Thymus (tissue), 11 donors: ENCODE measurements around the gene UBQLN1. TPM values are rescaled to one million over a fixed set of nuclear protein-coding genes. Genes with fewer than 3 reads are reported as not detected.
"Not testable (repeated sequence)": the region's sequence is repeated elsewhere in the genome, so short reads cannot be mapped to it uniquely, and the experiment has no call there.

ENCODE experiments used
- DNase-seq, 9 donors: peaks; one replicate each; pipeline ENCODE4 v3.0.0-alpha.2; 2013; ENCODE audit warnings: low spot score in 9 of 9, low read depth in 6 of 9, missing footprints in 1 of 9
- H3K27ac ChIP-seq, 2 donors: one replicate each; pipeline ENCODE4 v1.5.1; 2013; ENCODE audit warnings: control low read depth in 1 of 2, low read depth in 1 of 2, low read length in 1 of 2, mild to moderate bottlenecking in 1 of 2, moderate library complexity in 1 of 2
- H3K27me3 ChIP-seq, 2 donors: one replicate each; pipeline ENCODE4 v1.5.1; 2013; ENCODE audit warnings: low read length in 1 of 2; ENCODE audit not compliant: control insufficient read depth in 2 of 2, insufficient read depth in 1 of 2
- H3K36me3 ChIP-seq, 2 donors: one replicate each; pipeline ENCODE4 v1.5.1; 2013; ENCODE audit warnings: low read length in 1 of 2, mild to moderate bottlenecking in 1 of 2, moderate library complexity in 1 of 2; ENCODE audit not compliant: control insufficient read depth in 2 of 2, insufficient read depth in 2 of 2
- H3K4me1 ChIP-seq, 2 donors: one replicate each; pipeline ENCODE4 v1.5.1; 2013; ENCODE audit warnings: low read length in 2 of 2; ENCODE audit not compliant: control insufficient read depth in 2 of 2, insufficient read depth in 2 of 2
- H3K4me3 ChIP-seq, 2 donors: one replicate each; pipeline ENCODE4 v1.5.1; 2013; ENCODE audit warnings: low read length in 2 of 2, control low read depth in 1 of 2, mild to moderate bottlenecking in 1 of 2
- H3K9me3 ChIP-seq, 2 donors: one replicate each; pipeline ENCODE4 v1.5.1; 2013; ENCODE audit warnings: low read length in 1 of 2, mild to moderate bottlenecking in 1 of 2; ENCODE audit not compliant: control insufficient read depth in 2 of 2, insufficient read depth in 1 of 2
- WGBS: extraction: QIAGEN DNeasy Blood & Tissue Kit; methylation state at CpG from one replicate; pipeline ENCODE4 v1.1.7; 2013; 5-methylcytosine and 5-hydroxymethylcytosine counted together
- polyA plus RNA-seq: library from polyadenylated mRNA; stranded (reverse); fragments of 200-250 nt; gene quantifications from one replicate; pipeline ENCODE4 v1.2.3, GENCODE V29; 2013
- total RNA-seq: library from RNA; stranded (reverse); fragments of 120-200 nt; gene quantifications from one replicate; pipeline ENCODE4 v1.2.4, GENCODE V29; 2013
- donor health status: healthy.

The UBQLN1 gene
- total and polyA plus RNA-seq, 2 donors = 52.0 to 80.6 TPM

DNA sequence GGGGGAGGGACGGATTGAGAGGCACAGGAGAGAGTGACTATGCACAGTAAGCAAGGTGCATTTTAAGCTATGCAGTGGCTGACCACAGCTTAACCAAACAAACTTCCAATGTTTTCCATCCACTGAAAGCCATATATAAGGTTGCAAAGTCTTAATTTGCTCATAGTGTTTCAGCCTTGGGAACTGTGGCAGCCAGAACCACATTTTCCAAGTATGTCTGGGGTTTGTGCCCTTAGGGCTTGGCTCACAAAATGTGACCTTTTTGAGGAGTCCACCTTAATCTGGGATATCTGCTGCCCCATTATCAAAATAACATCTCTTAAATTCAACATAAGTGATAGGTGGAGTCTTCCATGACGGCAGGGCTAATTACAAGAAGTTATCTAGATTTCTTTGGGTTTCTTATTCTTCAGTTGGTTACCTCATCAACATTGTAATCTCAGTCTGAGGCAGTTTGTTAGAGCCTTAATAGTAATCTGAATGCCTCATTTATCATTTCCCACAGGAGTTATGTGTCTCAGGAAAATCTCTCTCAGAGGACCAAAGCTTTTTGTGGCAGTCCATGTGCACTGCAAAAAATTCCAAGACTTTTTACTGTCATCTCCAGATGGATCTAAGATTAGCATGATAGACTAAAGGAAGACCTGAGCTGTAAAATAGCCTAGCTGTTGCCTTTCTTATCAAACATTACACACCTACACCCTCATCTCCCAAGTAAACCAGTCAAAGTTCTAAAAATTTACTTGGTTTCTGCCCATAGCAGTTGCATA, 15.2 kb upstream of the UBQLN1 start:
- no peaks in the 10 kb centered on the region for H3K27me3 ChIP-seq
- no peaks in the 10 kb centered on the region for H3K4me1 ChIP-seq
- 97% methylated on average over 2 of the region's 2 CpGs for WGBS
- no peaks in the 10 kb centered on the region for H3K9me3 ChIP-seq
- no peak overlapping the region for H3K27ac ChIP-seq
- H3K36me3 ChIP-seq = no peaks in the 10 kb centered on the region
- no peak overlapping the region for H3K4me3 ChIP-seq
- DNase-seq = no peak

DNA sequence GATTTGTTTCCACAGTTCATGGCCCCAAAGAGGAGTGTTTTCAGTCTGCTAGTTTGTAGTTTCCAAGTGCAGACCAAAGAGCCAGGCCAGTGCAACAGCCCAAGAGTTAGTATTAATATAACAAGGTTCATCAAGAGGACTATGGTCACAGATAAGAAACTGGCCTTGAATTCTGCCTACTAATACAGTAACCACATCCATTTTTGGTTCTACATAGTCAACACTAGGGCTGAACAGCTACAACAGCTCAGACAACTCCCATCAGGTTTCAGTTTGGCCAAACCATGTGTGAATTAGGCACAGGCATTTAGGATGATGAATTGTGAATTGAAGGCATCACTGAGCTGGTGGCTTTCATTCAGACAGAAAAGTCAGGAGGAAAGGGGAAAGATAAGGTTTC, 13.8 kb upstream of the UBQLN1 start:
- no peaks in the 10 kb centered on the region for H3K36me3 ChIP-seq
- H3K4me1 ChIP-seq = no peaks in the 10 kb centered on the region
- no peak overlapping the region for H3K27ac ChIP-seq

DNA sequence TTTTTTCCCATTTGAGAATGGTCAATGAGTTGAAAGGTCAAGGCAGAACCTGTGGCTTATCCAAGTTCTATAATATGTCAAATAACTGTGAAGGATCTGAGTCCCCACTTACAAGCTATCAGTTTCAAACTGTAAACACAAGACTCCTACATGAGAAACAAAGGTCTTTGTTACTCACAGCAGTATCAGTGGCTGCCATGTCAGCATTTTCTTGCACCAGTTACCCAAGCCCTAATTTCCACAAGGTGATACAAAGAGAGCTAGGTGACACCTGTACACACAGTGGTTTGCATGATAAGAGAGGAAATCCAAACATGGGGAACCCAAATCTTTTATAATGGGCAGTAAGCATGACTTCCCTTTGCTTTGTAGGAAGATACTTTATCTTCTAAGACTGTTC, 8.0 kb upstream of the UBQLN1 start:
- no peak overlapping the region for H3K4me3 ChIP-seq
- no peak for DNase-seq

More for the DNA sequence above, 13.8 kb upstream of the UBQLN1 start:
- no peaks in the 10 kb centered on the region for H3K9me3 ChIP-seq
- DNase-seq = no peak
- H3K4me3 ChIP-seq = no peak overlapping the region
- H3K27me3 ChIP-seq = no peaks in the 10 kb centered on the region

DNA sequence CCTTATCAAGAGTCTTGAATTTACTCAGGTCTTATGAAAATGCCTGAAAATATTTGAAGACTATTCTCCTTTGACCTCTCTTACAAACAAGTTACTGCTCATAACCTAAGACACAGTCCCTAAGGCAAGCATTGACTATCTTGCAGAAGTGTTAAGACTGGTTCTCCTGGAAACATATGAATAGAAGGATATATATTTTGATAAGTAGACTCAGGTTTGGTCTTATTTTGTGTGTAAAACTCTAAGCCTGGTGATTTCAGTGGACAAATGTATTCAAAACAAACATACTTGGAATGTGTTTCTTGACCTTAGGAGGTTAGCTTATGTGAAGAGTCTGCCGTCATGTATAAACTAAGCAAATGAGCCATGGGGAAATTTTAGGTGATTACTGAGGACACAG, 7.5 kb upstream of the UBQLN1 start:
- no peak for DNase-seq
- Histone ChIP-seq H3K36me3 (no peaks in the 10 kb centered on the region), H3K9me3 (no peaks in the 10 kb centered on the region), H3K4me3 (no peak overlapping the region), H3K27me3 (no peaks in the 10 kb centered on the region), H3K4me1 (no peaks in the 10 kb centered on the region), H3K27ac (no peak overlapping the region)
- WGBS = 97% methylated on average over 1 of the region's 1 CpG

More for the DNA sequence above, 8.0 kb upstream of the UBQLN1 start:
- Histone ChIP-seq H3K36me3 (no peaks in the 10 kb centered on the region), H3K27ac (no peak overlapping the region), H3K4me1 (no peaks in the 10 kb centered on the region), H3K9me3 (no peaks in the 10 kb centered on the region), H3K27me3 (no peaks in the 10 kb centered on the region)

DNA sequence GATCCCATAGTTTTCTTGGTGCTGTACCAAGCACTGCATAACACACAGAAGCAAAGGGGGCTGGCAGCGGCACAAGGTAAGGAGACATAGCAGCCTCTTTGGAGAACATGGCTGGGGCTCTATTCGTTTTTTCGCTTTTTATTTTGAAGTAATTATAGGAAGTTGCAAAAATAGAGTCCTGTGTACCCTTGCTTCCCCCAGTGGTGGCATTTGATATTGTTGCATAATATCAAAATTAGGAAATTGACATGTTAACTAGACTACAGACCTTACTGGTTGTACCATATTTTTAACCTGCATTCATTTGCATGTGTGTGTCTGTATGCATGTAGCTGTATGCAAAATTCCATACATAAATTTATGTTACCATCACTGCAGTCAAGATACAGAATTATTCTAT, 6.6 kb upstream of the UBQLN1 start:
- Histone ChIP-seq H3K27ac (no peak overlapping the region), H3K4me3 (no peak overlapping the region), H3K9me3 (no peaks in the 10 kb centered on the region), H3K4me1 (no peaks in the 10 kb centered on the region), H3K36me3 (no peaks in the 10 kb centered on the region), H3K27me3 (no peaks in the 10 kb centered on the region)
- peak in 1 of 9 donors; percentile 19 for DNase-seq
- WGBS = 54% methylated on average over 3 of the region's 3 CpGs

DNA sequence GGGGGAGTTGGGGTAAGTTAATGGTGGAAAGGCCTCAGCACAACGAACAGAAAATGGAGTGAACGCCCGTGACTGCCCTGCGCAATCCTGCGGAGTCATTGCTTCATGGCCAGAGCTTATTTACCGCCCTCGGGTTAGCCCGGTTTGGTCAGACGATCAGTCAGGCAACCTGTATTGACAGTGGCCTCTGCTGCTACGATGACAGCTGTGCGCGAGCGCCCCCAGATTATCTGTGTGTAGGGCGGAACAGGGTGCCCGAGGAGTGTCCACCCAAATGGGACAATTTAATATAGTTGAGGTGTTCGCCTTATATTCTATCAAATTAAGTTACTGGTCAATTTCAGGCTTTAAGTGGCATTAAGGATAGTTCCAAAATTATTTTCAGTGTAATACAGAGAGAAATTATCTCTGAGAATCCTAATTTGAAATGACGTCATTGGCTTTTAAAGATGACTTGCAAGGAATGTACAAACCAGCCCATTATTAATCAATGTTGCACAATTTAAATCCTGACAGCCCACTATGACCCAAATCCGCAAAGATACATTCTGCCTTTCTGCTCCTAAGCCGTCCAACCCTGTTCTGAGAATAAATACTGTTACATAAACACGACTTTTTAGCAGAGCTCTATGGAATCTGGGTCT, 879 bp upstream of the UBQLN1 start:
- peak overlapping the region; percentile 99 for H3K27ac ChIP-seq
- WGBS = 17% methylated on average over 20 of the region's 20 CpGs
- H3K9me3 ChIP-seq = no peaks in the 10 kb centered on the region
- H3K27me3 ChIP-seq = no peaks in the 10 kb centered on the region
- H3K36me3 ChIP-seq = no peaks in the 10 kb centered on the region
- peaks cover 4 to 7% of the 10 kb centered on the region in 2 donors for H3K4me1 ChIP-seq
- peak overlapping the region; percentile 75 to 96 for H3K4me3 ChIP-seq
- DNase-seq = peak in 3 of 9 donors; percentile 9 to 37 (median 28)

DNA sequence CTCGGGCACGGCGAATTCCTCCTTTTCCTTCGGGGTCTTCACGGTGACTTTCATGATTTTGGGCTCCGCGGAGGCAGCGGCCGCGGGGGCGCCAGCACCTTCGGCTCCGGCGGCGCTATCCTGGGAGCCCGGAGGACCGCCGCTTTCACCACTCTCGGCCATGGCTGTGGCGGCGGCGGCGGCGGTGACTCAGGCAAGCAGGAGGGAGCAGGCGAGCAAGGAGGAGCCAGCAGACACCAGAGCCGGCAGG, 315 bp downstream of the UBQLN1 start:
- WGBS = under 1% methylated on average over 26 of the region's 26 CpGs

DNA sequence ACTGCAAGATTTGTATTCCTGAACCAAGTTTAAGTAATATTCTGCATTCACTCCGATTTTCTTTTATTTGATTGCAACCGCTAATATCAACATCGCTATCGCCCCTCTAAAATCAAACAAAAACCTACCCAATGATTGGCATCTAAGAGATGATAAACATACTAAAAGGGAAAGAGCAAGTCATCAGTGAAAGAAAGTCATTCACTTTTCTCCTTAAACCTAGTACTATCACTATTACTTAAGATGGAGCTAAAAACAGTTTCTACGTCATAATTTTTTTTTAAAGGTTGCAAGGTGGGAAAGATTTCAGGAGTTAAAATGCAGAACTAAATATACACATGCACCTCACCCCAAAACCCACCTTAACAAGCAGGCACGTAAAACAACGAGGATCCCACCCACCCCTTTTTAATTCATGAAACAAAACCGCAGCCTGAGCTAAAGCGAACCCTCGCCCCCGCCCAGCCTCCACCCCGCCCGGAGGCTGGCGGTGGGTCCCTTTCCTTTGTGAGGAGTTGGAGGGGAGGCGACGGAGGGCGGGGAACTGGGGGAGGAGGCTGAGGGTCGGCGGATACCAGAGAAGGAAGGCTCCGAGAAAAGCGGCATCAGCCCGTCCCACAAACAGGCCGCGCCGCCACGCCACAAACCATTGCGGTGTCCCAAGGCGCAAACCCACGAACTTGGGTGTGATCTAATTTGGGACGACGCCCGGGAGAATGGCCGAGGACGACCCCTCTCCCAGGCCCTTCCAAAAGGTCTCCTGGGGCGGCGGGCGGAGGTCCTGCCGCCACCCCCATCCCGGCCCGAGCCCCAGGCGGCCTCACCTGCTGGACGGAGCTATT, 861 bp downstream of the UBQLN1 start:
- peak overlapping the region; percentile 75 to 96 for H3K4me3 ChIP-seq
- WGBS = under 1% methylated on average over 42 of the region's 42 CpGs
- H3K4me1 ChIP-seq = peaks cover 4 to 7% of the 10 kb centered on the region in 2 donors
- H3K36me3 ChIP-seq = no peaks in the 10 kb centered on the region
- DNase-seq = peak; percentile 54 to 90 (median 70)
- H3K9me3 ChIP-seq = no peaks in the 10 kb centered on the region
- H3K27me3 ChIP-seq = no peaks in the 10 kb centered on the region
- H3K27ac ChIP-seq = peak overlapping the region; percentile 99

More for the DNA sequence above, 315 bp downstream of the UBQLN1 start:
- Histone ChIP-seq H3K27ac (peak overlapping the region; percentile 99), H3K4me1 (peaks cover 4 to 7% of the 10 kb centered on the region in 2 donors), H3K4me3 (peak overlapping the region; percentile 75 to 96), H3K9me3 (no peaks in the 10 kb centered on the region), H3K27me3 (no peaks in the 10 kb centered on the region), H3K36me3 (no peaks in the 10 kb centered on the region)
- DNase-seq = no peak

DNA sequence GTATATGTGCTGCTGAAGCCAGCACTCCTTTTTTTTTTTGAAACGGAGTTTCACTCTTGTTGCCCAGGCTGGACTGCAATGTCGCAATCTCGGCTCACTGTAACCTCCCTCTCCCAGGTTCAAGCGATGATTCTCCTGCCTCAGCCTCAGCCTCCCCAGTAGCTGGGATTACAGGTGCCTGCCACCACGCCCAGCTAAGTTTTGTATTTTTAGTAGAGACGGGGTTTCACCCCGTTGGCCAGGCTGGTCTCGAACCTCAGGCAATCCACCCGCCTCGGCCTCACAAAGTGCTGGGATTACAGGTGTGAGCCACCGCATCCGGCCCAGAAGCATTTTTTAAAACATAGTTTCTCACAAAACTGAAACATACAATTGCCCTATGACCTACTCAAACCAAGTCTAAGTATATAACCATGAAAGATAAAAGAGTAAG, 2.5 kb downstream of the UBQLN1 start:
- 95% methylated on average over 12 of the region's 12 CpGs for WGBS

More for the DNA sequence above, 2.5 kb downstream of the UBQLN1 start:
- DNase-seq, H3K4me1 ChIP-seq, H3K27me3 ChIP-seq, H3K4me3 ChIP-seq, H3K9me3 ChIP-seq, H3K36me3 ChIP-seq, H3K27ac ChIP-seq: not testable (repeated sequence)
